HepG2 (cell line): ENCODE data around the gene KRT13.

ENCODE experiments used
- NFE2L1 ChIP-seq: sonication (generic); formaldehyde crosslinking; IDR thresholded peaks from 2 replicates; pipeline ENCODE4 v1.4.0; 2020; ENCODE audit warnings: missing genetic modification reagents, mild to moderate bottlenecking, borderline replicate concordance
- POLR2AphosphoS5 ChIP-seq: IDR thresholded peaks from 2 replicates; pipeline ENCODE4 v1.6.1; 2012; ENCODE audit warnings: low read depth, low read length
- RELA ChIP-seq: sonication (generic); formaldehyde crosslinking; IDR thresholded peaks from 2 replicates; pipeline ENCODE4 v1.4.0; 2020; ENCODE audit warnings: missing genetic modification reagents
- ZNF12 ChIP-seq: sonication (generic); formaldehyde crosslinking; IDR thresholded peaks from 2 replicates; pipeline ENCODE4 v1.5.0; 2020; ENCODE audit warnings: missing genetic modification reagents

DNA sequence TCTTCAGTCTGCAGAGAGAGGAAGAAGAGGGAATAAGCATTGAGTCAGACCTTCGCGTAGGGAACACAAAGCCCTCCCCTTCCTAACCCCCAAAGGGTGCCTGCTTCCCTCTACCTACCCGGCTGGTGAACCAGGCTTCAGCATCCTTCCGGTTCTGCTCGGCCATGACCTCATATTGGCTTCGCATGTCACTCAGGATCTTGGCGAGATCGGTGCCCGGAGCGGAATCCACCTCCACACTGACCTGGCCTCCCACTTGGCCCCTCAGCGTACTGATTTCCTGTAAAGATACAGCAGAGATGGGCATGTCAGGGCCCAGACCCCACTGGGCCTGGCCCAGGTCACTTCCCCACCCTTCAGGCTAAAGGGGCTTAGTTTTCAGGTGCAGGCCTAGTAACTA is 18.8 kb upstream of the KRT13 start:
- no peak for TF ChIP-seq RELA (CRISPR knock-in tag)
- TF ChIP-seq POLR2AphosphoS5 = no peak
- TF ChIP-seq ZNF12 (CRISPR knock-in tag) = no peak
- no peak for TF ChIP-seq NFE2L1 (CRISPR knock-in tag)
